CD14-positive monocyte (primary cell): ENCODE results near the gene TJAP1. TPM values are rescaled to one million over a fixed set of nuclear protein-coding genes. Genes with fewer than 3 reads are reported as not detected.
A peak's percentile ranks its signal among the peaks of the same experiment; 100 is the strongest.

ENCODE experiments used
- DNase-seq, 3 donors: peaks; one replicate each; pipeline ENCODE4 v3.0.0-alpha.2; 2011 to 2022
- H2AFZ ChIP-seq: 2 replicates; pipeline ENCODE4 v1.6.0; 2012; ENCODE audit warnings: mild to moderate bottlenecking, low read depth, low read length, inconsistent platforms; ENCODE audit not compliant: insufficient read depth, poor library complexity, severe bottlenecking
- H3K27ac ChIP-seq, 2 donors: 1 replicate in 1 of 2; 2 replicates in 1 of 2; pipeline ENCODE4 v1.5.1; 2012 to 2013; ENCODE audit warnings: low read length in 2 of 2, control low read depth in 1 of 2, inconsistent platforms in 1 of 2, low read depth in 1 of 2, mild to moderate bottlenecking in 1 of 2
- H3K27me3 ChIP-seq, 2 donors: one replicate each; pipeline versions ENCODE4 v1.6.0 to v1.6.1; 2011 to 2013; ENCODE audit warnings: low read length in 2 of 2; ENCODE audit not compliant: control insufficient read depth in 2 of 2, insufficient read depth in 2 of 2
- H3K36me3 ChIP-seq, 2 donors: replicated peaks in 1 of 2; 1 replicate in 1 of 2; 2 replicates in 1 of 2; pipeline versions ENCODE4 v1.5.1 to v1.6.1; 2012 to 2013; ENCODE audit warnings: low read length in 2 of 2, control low read depth in 1 of 2, inconsistent platforms in 1 of 2, mild to moderate bottlenecking in 1 of 2; ENCODE audit not compliant: insufficient read depth in 2 of 2, control insufficient read depth in 1 of 2
- H3K4me1 ChIP-seq, 2 donors: 1 replicate in 1 of 2; 2 replicates in 1 of 2; pipeline versions ENCODE4 v1.5.1 to v1.6.1; 2012 to 2013; ENCODE audit warnings: low read length in 2 of 2, control low read depth in 1 of 2, inconsistent platforms in 1 of 2, mild to moderate bottlenecking in 1 of 2, moderate library complexity in 1 of 2; ENCODE audit not compliant: insufficient read depth in 2 of 2, control insufficient read depth in 1 of 2
- H3K4me2 ChIP-seq: replicated peaks from 2 replicates; pipeline ENCODE3; 2012; ENCODE audit warnings: low read length, moderate library complexity, mild to moderate bottlenecking; ENCODE audit not compliant: poor library complexity, severe bottlenecking; ENCODE audit errors: extremely low read depth
- H3K4me3 ChIP-seq, 3 experiments: fragments of 200-600 bp in 1 of 3; sonication (generic) in 1 of 3; replicated peaks in 1 of 3; 1 replicate in 2 of 3; 2 replicates in 1 of 3; pipeline ENCODE4 v1.5.1; 2011 to 2013; ENCODE audit warnings: low read length in 3 of 3, mild to moderate bottlenecking in 3 of 3, control low read depth in 2 of 3, low read depth in 2 of 3, inconsistent platforms in 1 of 3, moderate library complexity in 1 of 3
- H3K79me2 ChIP-seq: 2 replicates; pipeline ENCODE4 v1.6.0; 2012; ENCODE audit warnings: mild to moderate bottlenecking, control low read depth, inconsistent platforms, low read length, moderate library complexity; ENCODE audit not compliant: insufficient read depth
- H3K9ac ChIP-seq: 2 replicates; pipeline ENCODE4 v1.6.0; 2017; ENCODE audit warnings: low read length, mild to moderate bottlenecking; ENCODE audit not compliant: insufficient read depth, poor library complexity, severe bottlenecking
- H3K9me3 ChIP-seq, 2 donors: replicated peaks in 1 of 2; 1 replicate in 1 of 2; 2 replicates in 1 of 2; pipeline versions ENCODE4 v1.5.1 to v1.6.1; 2012 to 2013; ENCODE audit warnings: low read length in 2 of 2, control low read depth in 1 of 2; ENCODE audit not compliant: control insufficient read depth in 1 of 2, insufficient read depth in 1 of 2
- H4K20me1 ChIP-seq: 2 replicates; pipeline ENCODE4 v1.6.0; 2012; ENCODE audit warnings: mild to moderate bottlenecking, low read length, control low read depth, moderate library complexity; ENCODE audit not compliant: insufficient read depth
- H3K27ac Mint-ChIP-seq, 7 donors: one replicate each; pipeline ENCODE4 v1.8.0; 2020; ENCODE audit warnings: mild to moderate bottlenecking in 7 of 7, mixed read lengths in 7 of 7, moderate library complexity in 6 of 7, inconsistent platforms in 2 of 7
- H3K27me3 Mint-ChIP-seq, 3 donors: one replicate each; pipeline ENCODE4 v1.8.0; 2021 to 2022; ENCODE audit warnings: low read depth in 3 of 3, mild to moderate bottlenecking in 3 of 3, mixed read lengths in 3 of 3, moderate library complexity in 3 of 3, inconsistent platforms in 1 of 3
- H3K36me3 Mint-ChIP-seq, 2 donors: one replicate each; pipeline ENCODE4 v1.8.0; 2020; ENCODE audit warnings: mixed read lengths in 2 of 2, inconsistent platforms in 1 of 2, mild to moderate bottlenecking in 1 of 2
- H3K4me1 Mint-ChIP-seq: one replicate; pipeline ENCODE4 v1.8.0; 2020; ENCODE audit warnings: mild to moderate bottlenecking, mixed read lengths
- H3K4me3 Mint-ChIP-seq, 2 donors: one replicate each; pipeline ENCODE4 v1.8.0; 2020; ENCODE audit warnings: mild to moderate bottlenecking in 2 of 2, mixed read lengths in 2 of 2, moderate library complexity in 1 of 2
- H3K9me3 Mint-ChIP-seq, 7 donors: one replicate each; pipeline ENCODE4 v1.8.0; 2020 to 2022; ENCODE audit warnings: mixed read lengths in 7 of 7, mild to moderate bottlenecking in 6 of 7, moderate library complexity in 6 of 7, inconsistent platforms in 2 of 7
- CTCF ChIP-seq: fragments of 200-600 bp; IDR thresholded peaks from one replicate; pipeline ENCODE4 v1.8.0; 2022; ENCODE audit warnings: antibody characterized with exemption, mild to moderate bottlenecking
- WGBS: methylation state at CpG from one replicate; pipeline ENCODE4 v1.1.5; 2013; ENCODE audit warnings: missing lambda C conversion rate; ENCODE audit not compliant: insufficient coverage; 5-methylcytosine and 5-hydroxymethylcytosine counted together
- intact Hi-C, 2 donors: fragments of 100-400 bp; cut with micrococcal nuclease; formaldehyde crosslinking; loops; one replicate each; pipeline versions ENCODE4 v1.15.0 to v1.15.1; 2023
- polyA plus RNA-seq, 3 donors: library from polyadenylated mRNA; depleted of rRNA in 1 of 3; unstranded in 2 of 3; stranded (reverse) in 1 of 3; fragments of 300-500 nt in 2 of 3; fragments of >200 nt in 1 of 3; fragmentation: Illumina TruSeq in 2 of 3; gene quantifications; 1 replicate in 2 of 3; 2 replicates in 1 of 3; pipeline ENCODE4 v1.2.3, GENCODE V29; 2012 to 2021

Gene TJAP1
- polyA plus RNA-seq, 3 donors = 3.2 to 43.4 (median 3.2) TPM

- Histone ChIP-seq H3K27me3 (no peaks in the 10 kb centered on the region), H3K9ac (peak overlapping the region; percentile 92), H4K20me1 (peaks cover 41% of the 10 kb centered on the region), H3K9me3 (no peaks in the 10 kb centered on the region), H3K4me3 (peak overlapping the region; percentile 61 to 100 (median 78)), H3K4me1 (peaks cover 23 to 37% of the 10 kb centered on the region in 2 donors), H2AFZ (peak overlapping the region; percentile 99), H3K4me2 (peak overlapping the region; percentile 99), H3K36me3 (peaks cover 58 to 71% of the 10 kb centered on the region in 2 donors), H3K27ac (peak overlapping the region; percentile 35 to 93), H3K79me2 (peaks cover 54% of the 10 kb centered on the region)
- 0% methylated on average over 6 of the region's 10 CpGs for WGBS
- peaks cover 45 to 53% of the 10 kb centered on the region in 2 donors for H3K36me3 Mint-ChIP-seq
- no peak overlapping the region for H3K27ac Mint-ChIP-seq
- no peaks in the 10 kb centered on the region for H3K9me3 Mint-ChIP-seq
- TF ChIP-seq CTCF = no peak
- H3K4me1 Mint-ChIP-seq = peaks cover 36% of the 10 kb centered on the region
- intact Hi-C loops = loop anchor here (5.0 to 10.0 kb wide), 4 partner anchors 152 to 502 kb away; partner anchors contain the start of genes SRF (in 2 of the 2), KLHDC3 (in 1 of the 2), MEA1 (in 1 of the 2) and ZNF318 (in 1 of the 2)
- H3K27me3 Mint-ChIP-seq = no peaks in the 10 kb centered on the region
- DNase-seq = no peak
- H3K4me3 Mint-ChIP-seq = no peak overlapping the region
Measured at GRCh38 chr6:43516367-43516696, 39.0 kb downstream of the TJAP1 start.

- Mint-ChIP-seq H3K9me3 (no peaks in the 10 kb centered on the region), H3K36me3 (peaks cover 40 to 53% of the 10 kb centered on the region in 2 donors), H3K27ac (peak within 1 kb of the TSS in 1 of 7 donors; percentile 55), H3K27me3 (no peaks in the 10 kb centered on the region), H3K4me3 (no peak within 1 kb of the TSS), H3K4me1 (peaks cover 31% of the 10 kb centered on the region)
- peaks cover 58 to 71% of the 10 kb centered on the region in 2 donors for H3K36me3 ChIP-seq
- peaks cover 36% of the 10 kb centered on the region for H4K20me1 ChIP-seq
- intact Hi-C loops = loop anchor here (5.0 to 10.0 kb wide), 4 partner anchors 152 to 502 kb away; partner anchors contain the start of genes SRF (in 2 of the 2), KLHDC3 (in 1 of the 2), MEA1 (in 1 of the 2) and ZNF318 (in 1 of the 2)
- WGBS = under 1% methylated on average over 55 of the region's 57 CpGs
- peak; percentile 98 to 100 (median 98) for DNase-seq
- H3K9ac ChIP-seq = peak within 1 kb of the TSS; percentile 92
- H3K27me3 ChIP-seq = no peaks in the 10 kb centered on the region
- no peaks in the 10 kb centered on the region for H3K9me3 ChIP-seq
- peaks cover 23 to 36% of the 10 kb centered on the region in 2 donors for H3K4me1 ChIP-seq
- peak within 1 kb of the TSS; percentile 61 to 100 (median 78) for H3K4me3 ChIP-seq
- peak within 1 kb of the TSS; percentile 99 for H3K4me2 ChIP-seq
- peaks cover 54% of the 10 kb centered on the region for H3K79me2 ChIP-seq
- H3K27ac ChIP-seq = peak within 1 kb of the TSS; percentile 35 to 93
- peak within 1 kb of the TSS; percentile 99 for H2AFZ ChIP-seq
- TF ChIP-seq CTCF = no peak
Measured at GRCh38 chr6:43516697-43517504, 39.5 kb downstream of the TJAP1 start, which contains the start of the genes POLR1C and YIPF3. TSS of gene POLR1C (plus strand) at chr6:43517089. CDS start at chr6:43517110, 21 bp downstream. TSS of gene YIPF3 (minus strand) at chr6:43516926. CDS start at chr6:43516807, 119 bp downstream.
